Subcutaneous adipose tissue (tissue), 4 donors: ENCODE results near the gene KLHL35. TPM values are rescaled to one million over a fixed set of nuclear protein-coding genes. Genes with fewer than 3 reads are reported as not detected.

ENCODE experiments used
- total RNA-seq, 4 donors: library from RNA; depleted of rRNA; stranded (reverse); fragments of >200 nt; gene quantifications; one replicate each; pipeline ENCODE4 v1.1.0, GENCODE V29; 2016
- TF ChIP-seq, protein P1 (sequence below): fragments of 450-650 bp; IDR thresholded peaks from one replicate; pipeline ENCODE4 v1.5.1; 2016; ENCODE audit warnings: low read depth, mild to moderate bottlenecking, control low read depth, antibody characterized with exemption, moderate library complexity

The KLHL35 gene
- total RNA-seq, 4 donors from 2014 or later: 0.82 to 1.3 (median 1.1) TPM; not detected in 1

DNA sequence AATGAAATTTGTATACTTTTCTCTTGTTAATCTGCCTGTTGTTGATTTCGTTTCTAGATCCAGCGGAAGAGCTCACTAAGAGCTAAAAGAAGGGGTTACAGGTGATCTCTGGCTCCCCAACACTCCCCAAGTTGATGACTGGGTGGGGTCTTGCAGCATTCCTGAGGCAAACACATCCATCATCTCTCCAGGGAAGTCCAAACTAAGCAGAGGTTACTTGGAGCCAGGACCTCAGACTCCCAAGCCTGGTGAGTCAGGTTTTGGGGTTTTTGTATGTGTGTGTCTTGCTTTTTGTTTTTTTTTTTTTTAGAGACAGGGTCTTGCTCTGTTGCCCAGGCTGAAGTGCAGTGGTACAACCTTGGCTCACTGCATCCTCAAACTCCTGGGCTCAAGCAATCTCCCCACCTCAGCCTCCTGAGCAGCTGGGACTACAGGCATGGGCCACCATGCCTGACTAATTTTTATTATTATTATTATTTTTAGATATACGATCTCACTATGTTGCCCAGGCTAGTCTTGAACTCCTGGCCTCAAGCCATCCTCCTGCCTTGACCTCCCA is 45.2 kb downstream of the KLHL35 start:
- TF ChIP-seq, protein P1, sequence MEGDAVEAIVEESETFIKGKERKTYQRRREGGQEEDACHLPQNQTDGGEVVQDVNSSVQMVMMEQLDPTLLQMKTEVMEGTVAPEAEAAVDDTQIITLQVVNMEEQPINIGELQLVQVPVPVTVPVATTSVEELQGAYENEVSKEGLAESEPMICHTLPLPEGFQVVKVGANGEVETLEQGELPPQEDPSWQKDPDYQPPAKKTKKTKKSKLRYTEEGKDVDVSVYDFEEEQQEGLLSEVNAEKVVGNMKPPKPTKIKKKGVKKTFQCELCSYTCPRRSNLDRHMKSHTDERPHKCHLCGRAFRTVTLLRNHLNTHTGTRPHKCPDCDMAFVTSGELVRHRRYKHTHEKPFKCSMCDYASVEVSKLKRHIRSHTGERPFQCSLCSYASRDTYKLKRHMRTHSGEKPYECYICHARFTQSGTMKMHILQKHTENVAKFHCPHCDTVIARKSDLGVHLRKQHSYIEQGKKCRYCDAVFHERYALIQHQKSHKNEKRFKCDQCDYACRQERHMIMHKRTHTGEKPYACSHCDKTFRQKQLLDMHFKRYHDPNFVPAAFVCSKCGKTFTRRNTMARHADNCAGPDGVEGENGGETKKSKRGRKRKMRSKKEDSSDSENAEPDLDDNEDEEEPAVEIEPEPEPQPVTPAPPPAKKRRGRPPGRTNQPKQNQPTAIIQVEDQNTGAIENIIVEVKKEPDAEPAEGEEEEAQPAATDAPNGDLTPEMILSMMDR: no peak

DNA sequence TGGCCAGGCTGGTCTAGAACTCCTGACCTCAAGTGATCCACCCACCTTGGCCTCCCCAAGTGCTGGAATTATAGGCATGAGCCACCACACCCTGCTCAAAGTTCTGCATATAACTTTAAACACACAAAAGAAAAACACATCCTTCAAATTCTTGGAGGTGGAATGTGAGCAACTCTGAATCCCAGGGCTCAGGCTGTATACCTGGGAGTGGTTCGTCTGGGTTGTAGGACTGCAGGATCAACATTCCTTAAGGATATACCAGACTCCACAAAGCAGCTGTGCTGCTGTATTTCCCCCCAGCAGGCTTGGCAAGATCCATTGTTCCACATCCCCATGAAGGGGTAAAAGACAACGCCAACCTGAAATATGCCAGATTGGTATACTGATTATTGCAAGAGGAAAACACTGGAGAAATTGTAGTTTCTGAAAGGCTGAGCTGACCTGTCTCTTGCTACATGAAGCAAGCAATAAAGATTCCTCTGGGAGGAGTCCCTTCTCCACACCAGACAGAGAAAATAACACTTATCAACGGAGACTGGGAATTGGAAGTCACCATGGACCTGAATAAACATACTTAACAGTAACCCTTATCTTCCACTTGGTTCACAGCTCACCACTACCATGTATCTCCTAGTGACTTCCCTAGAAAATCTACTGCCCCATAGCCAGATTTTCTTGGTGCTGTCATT is 45.9 kb downstream of the KLHL35 start:
- TF ChIP-seq, protein P1: no peak

DNA sequence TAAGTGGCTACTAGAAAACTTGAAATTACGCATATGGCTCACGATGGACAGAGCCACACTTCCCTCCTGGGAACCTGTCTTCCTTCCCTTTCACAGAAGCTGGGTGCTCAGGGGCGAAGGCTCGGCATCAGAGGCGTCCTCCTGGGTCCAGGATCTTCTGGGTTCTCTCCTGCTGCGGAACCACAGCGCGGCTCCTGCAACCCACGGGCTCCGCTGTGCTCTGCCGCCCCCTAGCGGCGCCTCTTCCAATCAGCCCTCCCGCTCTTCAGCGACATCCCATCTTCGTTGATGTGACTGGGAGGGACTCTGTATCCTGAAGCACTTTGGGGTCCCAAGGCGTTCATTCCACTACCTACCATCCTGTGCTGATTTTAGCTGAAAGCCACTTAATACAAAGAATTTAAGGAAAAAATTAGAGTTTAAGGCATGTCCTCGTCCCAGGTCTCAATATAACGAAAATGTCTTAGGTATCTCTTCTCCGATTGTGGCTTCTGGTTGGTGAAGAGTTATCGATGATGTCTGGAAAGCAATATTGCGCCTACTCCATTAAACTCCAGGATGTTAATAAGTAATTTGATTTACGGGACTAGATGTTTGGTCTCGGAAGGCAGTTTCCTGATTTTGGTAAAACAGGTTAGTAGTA is 48.4 kb downstream of the KLHL35 start:
- TF ChIP-seq, protein P1: no peak

DNA sequence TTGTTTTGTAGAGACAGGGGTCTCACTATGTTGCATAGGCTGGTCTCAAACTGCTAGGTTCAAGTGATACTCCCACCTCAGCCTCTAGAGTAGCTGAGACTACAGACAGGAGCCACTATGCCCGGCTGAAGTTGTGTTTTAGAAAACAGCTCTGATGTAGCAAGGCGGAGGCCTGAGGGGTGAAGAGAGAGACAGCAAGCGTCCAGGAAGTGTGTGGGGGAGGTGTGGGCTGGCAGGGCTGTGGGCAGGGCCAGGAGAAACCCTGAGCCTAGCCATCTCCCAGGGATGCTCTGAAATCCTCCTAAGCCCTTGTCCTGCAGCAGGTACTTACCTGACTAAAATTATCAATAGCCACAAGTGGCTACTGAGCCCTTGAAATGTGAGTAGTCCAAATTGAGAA is 49.8 kb downstream of the KLHL35 start:
- TF ChIP-seq, protein P1: no peak

DNA sequence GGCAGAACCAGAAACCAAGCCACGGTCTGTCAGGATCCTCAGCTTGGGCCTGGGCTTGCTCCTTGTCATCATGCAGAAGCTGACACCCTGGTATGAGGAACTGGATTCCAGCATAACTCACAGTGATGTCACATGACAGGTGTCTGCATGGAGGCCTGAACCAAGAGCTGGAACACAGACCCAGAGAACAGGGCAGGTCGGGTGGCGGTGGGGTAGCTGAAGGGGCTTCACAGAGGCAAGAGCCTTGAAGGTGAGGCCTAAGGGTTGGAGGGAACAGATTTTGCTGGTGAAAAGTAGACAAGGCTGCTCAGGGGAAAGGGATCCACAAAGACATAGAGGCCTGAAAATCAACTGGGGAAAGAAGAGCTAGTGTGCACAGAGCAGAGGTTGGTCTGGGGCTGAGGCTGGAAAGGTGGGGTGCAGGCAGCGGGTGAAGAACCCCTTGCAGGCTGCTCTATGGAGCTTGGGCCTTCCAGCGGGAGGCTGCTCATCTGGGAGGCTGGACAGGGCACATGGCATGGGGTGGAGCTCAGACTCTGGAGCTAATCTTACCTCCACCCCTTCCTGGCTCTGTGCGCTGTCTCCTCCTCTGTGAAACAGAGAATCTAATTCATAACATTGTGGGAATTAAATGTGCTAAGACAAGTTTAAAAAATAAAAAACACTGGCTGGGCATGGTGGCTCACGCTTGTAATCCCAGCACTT is 52.1 kb downstream of the KLHL35 start:
- TF ChIP-seq, protein P1: no peak

DNA sequence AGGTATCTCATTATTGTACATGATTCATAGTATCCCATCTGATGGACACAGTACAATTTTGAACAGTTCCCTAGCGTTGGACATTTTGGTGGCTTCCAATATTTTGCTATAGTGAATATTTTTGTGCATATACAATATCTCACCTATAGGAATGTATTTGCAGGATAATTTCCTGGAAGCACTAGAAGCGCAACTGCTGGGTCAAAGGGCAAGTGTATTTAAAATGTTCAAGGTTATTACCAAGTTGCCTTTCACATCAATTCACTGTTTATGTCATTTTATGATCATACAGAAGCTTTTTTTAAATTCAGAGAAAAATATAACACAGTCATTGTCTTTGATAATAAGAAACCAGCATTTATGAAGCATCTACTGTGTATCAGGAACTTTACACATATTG is 52.8 kb downstream of the KLHL35 start:
- TF ChIP-seq, protein P1: no peak

DNA sequence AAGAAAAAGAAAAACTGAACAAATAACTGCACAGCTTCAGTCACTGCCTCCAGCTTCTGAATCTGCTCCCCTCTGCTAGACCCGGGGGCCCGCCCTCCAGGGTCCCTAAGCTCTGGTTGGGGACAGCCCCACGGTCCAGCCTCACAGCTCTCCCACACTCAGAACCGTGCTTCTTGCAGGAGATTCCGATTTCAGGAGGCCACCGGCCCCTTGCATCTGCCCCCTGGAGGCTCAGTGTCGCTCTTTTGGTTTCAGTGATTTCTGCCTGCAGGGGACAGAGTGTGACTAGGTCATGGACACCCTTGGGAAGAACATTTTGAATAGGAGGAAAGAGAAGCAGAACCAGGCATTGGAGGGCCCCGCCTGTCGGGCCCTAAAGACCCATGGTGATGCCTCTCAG is 56.8 kb downstream of the KLHL35 start:
- TF ChIP-seq, protein P1: no peak
